Measurements from ENCODE around the gene TMEM167A. TPM values are rescaled to one million over a fixed set of nuclear protein-coding genes. Genes with fewer than 3 reads are reported as not detected.

Gene TMEM167A
- total RNA-seq, 1 experiment from 2014 or later = 108 TPM

DNA sequence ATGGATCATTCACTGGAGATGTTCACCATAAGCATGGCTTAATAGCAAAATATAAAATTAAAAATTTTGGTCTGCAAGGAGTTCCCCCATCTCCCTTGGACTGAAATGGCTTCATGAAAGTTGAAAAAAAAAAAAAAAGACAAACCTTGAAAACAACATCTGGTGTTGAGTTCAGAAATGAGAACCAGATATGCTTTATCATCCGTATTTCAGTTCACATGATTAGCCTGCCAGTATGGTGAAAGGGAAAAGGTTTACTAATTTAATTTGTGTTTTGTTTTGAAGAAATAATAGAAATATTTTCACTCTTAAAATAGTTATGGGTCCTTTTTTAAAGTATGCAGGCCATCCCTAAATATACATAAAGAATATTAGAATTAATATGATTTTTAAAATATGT lies 67.8 kb downstream of the TMEM167A start (continued):
- TF ChIP-seq CBX3 (IDR thresholded peaks at IDR 0.05; ENCODE audit: low read depth) (no peak), SIN3A (IDR thresholded peaks at IDR 0.05; ENCODE audit: low read depth) (no peak), RAD21 (IDR thresholded peaks at IDR 0.05; ENCODE audit: low read depth) (no peak)

GRCh38 chr5:83007755-83008154 lies 69.4 kb downstream of the TMEM167A start:
- no peaks in the 10 kb centered on the region for H4K20me1 ChIP-seq (ENCODE audit: insufficient read depth)
- ChIA-PET CTCF (no interaction called here), RAD21 (ENCODE audit: low non-redundant PET in 1 of 2, low total read pairs in 2 of 2, uncharacterized antibody in 2 of 2, unreplicated experiment in 2 of 2) (no interaction called here), POLR2A (no interaction called here)
- no peaks in the 10 kb centered on the region for H3K79me2 ChIP-seq (ENCODE audit: insufficient read depth, low read length)
- H3K27ac ChIP-seq (ENCODE audit: low read depth, low read length) = no peak overlapping the region
- H3K4me2 ChIP-seq (ENCODE audit: low read length) = no peak overlapping the region
- no peak overlapping the region for H3K4me3 ChIP-seq (replicated peaks in 1 of 2; ENCODE audit: low read depth in 1 of 2, low read length in 2 of 2)
- no peaks in the 10 kb centered on the region for H3K36me3 ChIP-seq (ENCODE audit: control insufficient read depth in 1 of 2, insufficient read depth in 2 of 2, low read length in 2 of 2)
- H2AFZ ChIP-seq (ENCODE audit: low read depth, low read length, poor library complexity, severe bottlenecking) = no peak overlapping the region
- BruUV-seq (replicated peaks) = no TSS peak
- no peak for ATAC-seq
- H3K27me3 ChIP-seq (ENCODE audit: insufficient read depth, low read length) = no peaks in the 10 kb centered on the region
- DNase-seq (ENCODE audit: low read depth, low spot score) = no peak
- no peaks in the 10 kb centered on the region; the same call in 1 of the 2 replicates for H3K9me2 ChIP-seq (ENCODE audit: insufficient read depth)
- intact Hi-C loops (cut with micrococcal nuclease) = no loop called here
- no peaks in the 10 kb centered on the region for H3K4me1 ChIP-seq (ENCODE audit: control insufficient read depth in 1 of 2, insufficient read depth in 2 of 2, low read length in 2 of 2)
- H3K9ac ChIP-seq (ENCODE audit: low read length) = no peak overlapping the region
- H3K9me3 ChIP-seq (ENCODE audit: control insufficient read depth in 1 of 2, insufficient read depth in 1 of 2, low read depth in 1 of 2, low read length in 2 of 2) = no peaks in the 10 kb centered on the region
- no peak for TF ChIP-seq CBX3 (IDR thresholded peaks at IDR 0.05; ENCODE audit: low read depth)
- TF ChIP-seq SRF (IDR thresholded peaks at IDR 0.05; ENCODE audit: low read depth) = no peak
- no peak for TF ChIP-seq EGR1 (IDR thresholded peaks at IDR 0.05; ENCODE audit: low read depth)
- TF ChIP-seq FOSL1 (IDR thresholded peaks at IDR 0.05; ENCODE audit: low read depth) = no peak
- no peak for TF ChIP-seq POLR2AphosphoS5 (IDR thresholded peaks at IDR 0.05; ENCODE audit: low read depth, low read length)
- no peak for TF ChIP-seq EZH2phosphoT487 (IDR thresholded peaks at IDR 0.05; ENCODE audit: borderline replicate concordance)
- TF ChIP-seq TCF7L2 (IDR thresholded peaks at IDR 0.05; ENCODE audit: borderline replicate concordance, extremely low read depth, insufficient read depth, insufficient read length) = no peak
- no peak for TF ChIP-seq ZBTB33 (IDR thresholded peaks at IDR 0.05; ENCODE audit: extremely low read depth, insufficient replicate concordance, low read length)
- TF ChIP-seq ATF3 (IDR thresholded peaks at IDR 0.05) = no peak
